Calu3 (cell line): ENCODE data around the gene FARP1. TPM values are rescaled to one million over a fixed set of nuclear protein-coding genes. Genes with fewer than 3 reads are reported as not detected.

ENCODE experiments used
- BruUV-seq: library from RNA; stranded (reverse); fragments of 400-500 nt; replicated peaks from 2 replicates; lab custom pipeline; 2021; lab: Mats Ljungman, UMichigan
- CTCF ChIA-PET: fragments of 300-600 bp; sonication (Branson Sonifier 250); formaldehyde crosslinking; loops from one replicate; lab custom pipeline; 2022; ENCODE audit warnings: antibody characterized with exemption; lab: Charles Lee
- DNase-seq: peaks from one replicate; pipeline ENCODE4 v3.0.0; 2022
- H3K27ac Mint-ChIP-seq: one replicate; pipeline ENCODE4 v1.8.0; 2022; ENCODE audit warnings: mixed read lengths; ENCODE audit not compliant: unreplicated experiment
- H3K27me3 Mint-ChIP-seq: one replicate; pipeline ENCODE4 v1.8.0; 2022; ENCODE audit warnings: mixed read lengths; ENCODE audit not compliant: unreplicated experiment
- H3K36me3 Mint-ChIP-seq: one replicate; pipeline ENCODE4 v1.8.0; 2022; ENCODE audit warnings: mild to moderate bottlenecking, moderate library complexity, mixed read lengths; ENCODE audit not compliant: insufficient read depth, unreplicated experiment
- H3K4me1 Mint-ChIP-seq: one replicate; pipeline ENCODE4 v1.8.0; 2022; ENCODE audit warnings: mild to moderate bottlenecking, low read depth, mixed read lengths; ENCODE audit not compliant: unreplicated experiment
- H3K4me3 Mint-ChIP-seq: one replicate; pipeline ENCODE4 v1.8.0; 2022; ENCODE audit warnings: mild to moderate bottlenecking, low read depth, moderate library complexity, mixed read lengths; ENCODE audit not compliant: unreplicated experiment
- H3K9me3 Mint-ChIP-seq: one replicate; pipeline ENCODE4 v1.8.0; 2022; ENCODE audit warnings: low read depth, mixed read lengths; ENCODE audit not compliant: unreplicated experiment
- CTCF ChIP-seq: fragments of 200-600 bp; IDR thresholded peaks from one replicate; pipeline ENCODE4 v1.8.0; 2022; ENCODE audit warnings: antibody characterized with exemption; ENCODE audit not compliant: unreplicated experiment
- intact Hi-C: fragments of 100-400 bp; cut with micrococcal nuclease; formaldehyde crosslinking; loops from one replicate; pipeline ENCODE4 v1.10.0; 2022; ENCODE audit not compliant: unreplicated experiment
- total RNA-seq: library from RNA; stranded (reverse); gene quantifications from 2 replicates; pipeline ENCODE4 v1.2.3, GENCODE V29; 2022

Gene FARP1
- total RNA-seq, 1 experiment from 2014 or later, result 47.0 TPM

GRCh38 chr13:98307463-98308085, 164.7 kb downstream of the FARP1 start:
- H3K4me1 Mint-ChIP-seq, result peaks cover 20% of the 10 kb centered on the region
- H3K9me3 Mint-ChIP-seq, result no peaks in the 10 kb centered on the region
- TF ChIP-seq CTCF, result no peak
- CTCF ChIA-PET, result no interaction called here
- intact Hi-C loops, result no loop called here
- no peak overlapping the region for H3K4me3 Mint-ChIP-seq
- no peaks in the 10 kb centered on the region for H3K27me3 Mint-ChIP-seq
- H3K36me3 Mint-ChIP-seq, result peaks cover 12% of the 10 kb centered on the region
- H3K27ac Mint-ChIP-seq, result no peak overlapping the region
- no TSS peak for BruUV-seq
- DNase-seq, result no peak

GRCh38 chr13:98308086-98308911, 165.4 kb downstream of the FARP1 start:
- Mint-ChIP-seq H3K4me1 (peaks cover 22% of the 10 kb centered on the region), H3K27me3 (no peaks in the 10 kb centered on the region), H3K4me3 (no peak overlapping the region), H3K36me3 (peaks cover 12% of the 10 kb centered on the region), H3K9me3 (no peaks in the 10 kb centered on the region), H3K27ac (no peak overlapping the region)
- no TSS peak for BruUV-seq
- TF ChIP-seq CTCF, result no peak
- intact Hi-C loops, result no loop called here
- CTCF ChIA-PET, result no interaction called here
- DNase-seq, result no peak

GRCh38 chr13:98309569-98310335, 166.9 kb downstream of the FARP1 start:
- Mint-ChIP-seq H3K27ac (no peak overlapping the region), H3K27me3 (no peaks in the 10 kb centered on the region), H3K9me3 (no peaks in the 10 kb centered on the region), H3K36me3 (peaks cover 12% of the 10 kb centered on the region), H3K4me1 (peaks cover 26% of the 10 kb centered on the region), H3K4me3 (no peak overlapping the region)
- intact Hi-C loops, result no loop called here
- BruUV-seq, result no TSS peak
- TF ChIP-seq CTCF, result no peak
- CTCF ChIA-PET, result no interaction called here
- DNase-seq, result no peak

- TF ChIP-seq CTCF, result no peak
- H3K4me1 Mint-ChIP-seq, result peaks cover 26% of the 10 kb centered on the region
- no peak overlapping the region for H3K27ac Mint-ChIP-seq
- no peak overlapping the region for H3K4me3 Mint-ChIP-seq
- no TSS peak for BruUV-seq
- no peaks in the 10 kb centered on the region for H3K27me3 Mint-ChIP-seq
- intact Hi-C loops, result no loop called here
- no peaks in the 10 kb centered on the region for H3K9me3 Mint-ChIP-seq
- peaks cover 8% of the 10 kb centered on the region for H3K36me3 Mint-ChIP-seq
- CTCF ChIA-PET, result no interaction called here
- no peak for DNase-seq
Measured at GRCh38 chr13:98310485-98311199, 167.7 kb downstream of the FARP1 start.
